Measurements from ENCODE around the gene USP5. TPM values are rescaled to one million over a fixed set of nuclear protein-coding genes. Genes with fewer than 3 reads are reported as not detected.
A peak's percentile ranks its signal among the peaks of the same experiment; 100 is the strongest.

Gene USP5
- total and polyA plus RNA-seq, 2 donors (not counting 1 experiment from before 2014, with no cell fraction given): 35.1 to 59.7 TPM

DNA sequence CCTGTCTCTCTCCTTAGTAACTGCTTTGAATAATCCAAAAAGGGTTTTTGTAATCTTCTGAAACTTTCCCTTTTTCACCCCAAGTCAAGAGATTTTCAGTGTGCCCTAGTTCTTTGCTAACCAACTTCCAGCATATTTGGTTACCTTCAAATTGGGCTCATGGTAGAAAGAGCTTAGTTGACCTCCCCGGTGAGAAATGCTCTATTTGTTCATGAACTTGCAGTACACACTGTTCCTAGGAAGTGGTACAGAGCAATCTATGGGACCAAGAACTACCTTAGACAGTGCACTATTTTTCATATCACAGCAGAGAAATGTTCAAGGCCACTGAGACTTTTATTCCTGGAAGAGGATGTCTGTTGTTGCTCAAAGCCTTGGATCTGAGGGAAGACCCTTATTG, 1.7 kb downstream of the USP5 start:
- Mint-ChIP-seq H3K27ac (peak overlapping the region; percentile 89), H3K9me3 (ENCODE audit: insufficient read depth) (no peaks in the 10 kb centered on the region), H3K4me1 (peaks cover 23% of the 10 kb centered on the region), H3K27me3 (no peaks in the 10 kb centered on the region), H3K4me3 (peak overlapping the region; percentile 92)
- Histone ChIP-seq H3K36me3 (replicated peaks in 1 of 2; ENCODE audit: control extremely low read depth in 1 of 2, control insufficient read depth in 1 of 2, extremely low read depth in 1 of 2, insufficient read depth in 2 of 2, low read length in 1 of 2) (peaks cover 0 to 41% of the 10 kb centered on the region in 2 experiments), H3K4me1 (ENCODE audit: control insufficient read depth in 2 of 2, insufficient read depth in 2 of 2, low read length in 2 of 2) (peaks cover 6 to 23% of the 10 kb centered on the region in 2 donors), H3K27ac (ENCODE audit: low read length in 2 of 2) (peak overlapping the region in 1 of 2 donors; percentile 37), H3K27me3 (replicated peaks in 1 of 4; ENCODE audit: control extremely low read depth in 1 of 4, control insufficient read depth in 3 of 4, insufficient read depth in 4 of 4, low read length in 3 of 4) (no peaks in the 10 kb centered on the region), H4K20me1 (ENCODE audit: control insufficient read depth, insufficient read depth, low read length, poor library complexity, severe bottlenecking) (peaks cover 5% of the 10 kb centered on the region), H3K79me2 (ENCODE audit: control insufficient read depth, insufficient read depth, low read length) (peaks cover 48% of the 10 kb centered on the region), H3K9ac (ENCODE audit: low read length) (no peak overlapping the region), H3K9me3 (ENCODE audit: control extremely low read depth in 1 of 3, control insufficient read depth in 2 of 3, insufficient read depth in 1 of 3, low read length in 2 of 3) (no peaks in the 10 kb centered on the region), H3K4me2 (replicated peaks; ENCODE audit: low read depth, low read length, poor library complexity, severe bottlenecking) (no peak overlapping the region), H2AFZ (ENCODE audit: insufficient read depth, low read depth, low read length, poor library complexity, severe bottlenecking) (no peak overlapping the region), H3K4me3 (ENCODE audit: control extremely low read depth in 1 of 5, extremely low read depth in 1 of 5, insufficient read depth in 1 of 5, low read depth in 2 of 5, low read length in 4 of 5) (no peak overlapping the region)
- no peak for DNase-seq
- POLR2A ChIA-PET: interaction anchor here (3.6 to 5.3 kb wide), 2 partner anchors 14 to 19 kb away, joined by 29 to 49 read pairs; partner anchors contain the start of genes SPSB2 and TPI1
- CTCF ChIA-PET: interaction anchor here (1.2 to 6.7 kb wide), 5 partner anchors 17 to 107 kb away, joined by 3 to 136 read pairs (median 6); partner anchors contain the start of genes MLF2, SPSB2 and TPI1
- TF ChIP-seq, protein P1, sequence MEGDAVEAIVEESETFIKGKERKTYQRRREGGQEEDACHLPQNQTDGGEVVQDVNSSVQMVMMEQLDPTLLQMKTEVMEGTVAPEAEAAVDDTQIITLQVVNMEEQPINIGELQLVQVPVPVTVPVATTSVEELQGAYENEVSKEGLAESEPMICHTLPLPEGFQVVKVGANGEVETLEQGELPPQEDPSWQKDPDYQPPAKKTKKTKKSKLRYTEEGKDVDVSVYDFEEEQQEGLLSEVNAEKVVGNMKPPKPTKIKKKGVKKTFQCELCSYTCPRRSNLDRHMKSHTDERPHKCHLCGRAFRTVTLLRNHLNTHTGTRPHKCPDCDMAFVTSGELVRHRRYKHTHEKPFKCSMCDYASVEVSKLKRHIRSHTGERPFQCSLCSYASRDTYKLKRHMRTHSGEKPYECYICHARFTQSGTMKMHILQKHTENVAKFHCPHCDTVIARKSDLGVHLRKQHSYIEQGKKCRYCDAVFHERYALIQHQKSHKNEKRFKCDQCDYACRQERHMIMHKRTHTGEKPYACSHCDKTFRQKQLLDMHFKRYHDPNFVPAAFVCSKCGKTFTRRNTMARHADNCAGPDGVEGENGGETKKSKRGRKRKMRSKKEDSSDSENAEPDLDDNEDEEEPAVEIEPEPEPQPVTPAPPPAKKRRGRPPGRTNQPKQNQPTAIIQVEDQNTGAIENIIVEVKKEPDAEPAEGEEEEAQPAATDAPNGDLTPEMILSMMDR (IDR thresholded peaks at IDR 0.05): no peak
- no peak for TF ChIP-seq EZH2 (IDR thresholded peaks at IDR 0.05; ENCODE audit: borderline replicate concordance, insufficient read depth, low read depth, low read length, poor library complexity, severe bottlenecking)
- WGBS (ENCODE audit: insufficient coverage): no CpG with 5 or more reads among the region's 1 CpG
- ATAC-seq (ENCODE audit: low read depth): no peak
- intact Hi-C loops (cut with micrococcal nuclease): loop anchor here (5.0 kb wide), 3 partner anchors 84 to 296 kb away; partner anchors contain the start of genes IFFO1 and PTMS

DNA sequence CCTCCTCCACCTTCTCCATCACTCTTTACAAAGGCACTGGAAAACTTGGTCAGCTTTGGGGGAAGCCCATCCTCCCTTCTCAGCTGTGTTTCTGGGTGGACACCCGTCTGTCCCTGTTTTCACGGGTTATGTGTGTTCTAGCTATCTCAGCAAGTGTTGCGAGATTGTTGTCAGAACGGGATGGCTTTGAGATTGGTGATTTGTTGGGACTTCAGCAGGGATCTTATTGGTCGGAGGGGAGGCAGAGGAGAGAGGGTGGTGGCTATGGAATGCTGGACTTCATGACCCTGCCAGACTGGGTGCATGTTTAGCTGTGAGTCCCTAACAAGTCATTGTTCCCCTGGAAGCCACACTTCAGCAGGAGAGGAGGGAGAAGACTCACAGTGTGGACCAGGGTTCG, 2.1 kb downstream of the USP5 start:
- Histone ChIP-seq H3K4me3 (ENCODE audit: control extremely low read depth in 1 of 5, extremely low read depth in 1 of 5, insufficient read depth in 1 of 5, low read depth in 2 of 5, low read length in 4 of 5) (no peak overlapping the region), H4K20me1 (ENCODE audit: control insufficient read depth, insufficient read depth, low read length, poor library complexity, severe bottlenecking) (peaks cover 5% of the 10 kb centered on the region), H3K4me2 (replicated peaks; ENCODE audit: low read depth, low read length, poor library complexity, severe bottlenecking) (no peak overlapping the region), H3K4me1 (ENCODE audit: control insufficient read depth in 2 of 2, insufficient read depth in 2 of 2, low read length in 2 of 2) (peaks cover 6 to 23% of the 10 kb centered on the region in 2 donors), H3K36me3 (replicated peaks in 1 of 2; ENCODE audit: control extremely low read depth in 1 of 2, control insufficient read depth in 1 of 2, extremely low read depth in 1 of 2, insufficient read depth in 2 of 2, low read length in 1 of 2) (peaks cover 0 to 45% of the 10 kb centered on the region in 2 experiments), H2AFZ (ENCODE audit: insufficient read depth, low read depth, low read length, poor library complexity, severe bottlenecking) (no peak overlapping the region), H3K27me3 (replicated peaks in 1 of 4; ENCODE audit: control extremely low read depth in 1 of 4, control insufficient read depth in 3 of 4, insufficient read depth in 4 of 4, low read length in 3 of 4) (no peaks in the 10 kb centered on the region), H3K27ac (ENCODE audit: low read length in 2 of 2) (no peak overlapping the region), H3K79me2 (ENCODE audit: control insufficient read depth, insufficient read depth, low read length) (peaks cover 48% of the 10 kb centered on the region), H3K9me3 (ENCODE audit: control extremely low read depth in 1 of 3, control insufficient read depth in 2 of 3, insufficient read depth in 1 of 3, low read length in 2 of 3) (no peaks in the 10 kb centered on the region), H3K9ac (ENCODE audit: low read length) (no peak overlapping the region)
- ATAC-seq (ENCODE audit: low read depth) (no peak), DNase-seq (no peak)
- WGBS (ENCODE audit: insufficient coverage): 98% methylated on average over 5 of the region's 6 CpGs
- no peaks in the 10 kb centered on the region for H3K9me3 Mint-ChIP-seq (ENCODE audit: insufficient read depth)
- H3K27ac Mint-ChIP-seq: no peak overlapping the region
- intact Hi-C loops (cut with micrococcal nuclease): loop anchor here (5.0 kb wide), 3 partner anchors 83 to 297 kb away; partner anchors contain the start of genes IFFO1 and PTMS
- no peaks in the 10 kb centered on the region for H3K27me3 Mint-ChIP-seq
- peaks cover 23% of the 10 kb centered on the region for H3K4me1 Mint-ChIP-seq
- TF ChIP-seq, protein P1 (IDR thresholded peaks at IDR 0.05): no peak
- TF ChIP-seq EZH2 (IDR thresholded peaks at IDR 0.05; ENCODE audit: borderline replicate concordance, insufficient read depth, low read depth, low read length, poor library complexity, severe bottlenecking): no peak
- CTCF ChIA-PET: interaction anchor here (3.3 to 6.7 kb wide), 2 partner anchors 16 to 101 kb away, joined by 15 to 136 read pairs; partner anchors contain the start of genes MLF2, SPSB2 and TPI1
- POLR2A ChIA-PET: interaction anchor here (0.6 to 5.3 kb wide), 3 partner anchors 13 to 193 kb away, joined by 3 to 49 read pairs (median 8); partner anchors contain the start of gene TPI1
- H3K4me3 Mint-ChIP-seq: peak overlapping the region; percentile 92

All from B cell (primary cell).